ENCODE measurements around the gene PER3. TPM values are rescaled to one million over a fixed set of nuclear protein-coding genes. Genes with fewer than 3 reads are reported as not detected.

Gene PER3
- total and polyA plus RNA-seq, 2 of the 13 experiments (the other 11 are each of a cell fraction or from before 2014, with no cell fraction given) = 3.0 to 6.0 TPM

- no peak overlapping the region for H3K27ac ChIP-seq (ENCODE audit: extremely low read length, insufficient read depth, low read length)
- no peaks in the 10 kb centered on the region for H3K4me1 ChIP-seq (ENCODE audit: insufficient read depth, low read length)
- no peak overlapping the region for H3K4me2 ChIP-seq (ENCODE audit: low read depth, low read length)
- TF ChIP-seq ZNF160 (CRISPR knock-in tag; IDR thresholded peaks at IDR 0.05) (no peak), ZNF503 (CRISPR knock-in tag; IDR thresholded peaks at IDR 0.05) (no peak), ZNF777 (CRISPR knock-in tag; IDR thresholded peaks at IDR 0.05) (no peak)
- H3K27me3 ChIP-seq (ENCODE audit: control insufficient read depth in 1 of 2, insufficient read depth in 2 of 2, low read length in 2 of 2) = peaks cover 0 to 26% of the 10 kb centered on the region in 2 experiments; a peak in 2 of 5 replicates
- in situ Hi-C loops (cut with HindIII; ENCODE audit: extremely low pct_ligation_motif_present, low pct_unique_long_range_greater_than_20kb) = loop anchor here (25.0 kb wide), 1 partner anchor 206 kb away; no protein-coding TSS in a partner anchor
- CTCF ChIA-PET (ENCODE audit: low intra/inter-chr PET ratio, low total read pairs) = no interaction called here
- no TSS peak for BruUV-seq (replicated peaks)
- WGBS (ENCODE audit: low lambda C conversion rate) = 42% methylated on average over 6 of the region's 10 CpGs
- H3K9me3 ChIP-seq (ENCODE audit: low read length) = no peaks in the 10 kb centered on the region
- H2AFZ ChIP-seq (ENCODE audit: low read length) = no peak overlapping the region
- H3K36me3 ChIP-seq (replicated peaks in 1 of 2; ENCODE audit: control insufficient read depth in 1 of 2, insufficient read depth in 2 of 2, low read length in 2 of 2) = no peaks in the 10 kb centered on the region
- ATAC-seq = no peak
- no peak for DNase-seq (ENCODE audit: low spot score)
- no peak overlapping the region for H3K9ac ChIP-seq (ENCODE audit: insufficient read depth, low read depth, low read length)
- no peak overlapping the region for H3K4me3 ChIP-seq (replicated peaks in 1 of 3; ENCODE audit: insufficient read depth in 1 of 3, low read depth in 2 of 3, low read length in 3 of 3)
- no peak for FAIRE-seq
- no peaks in the 10 kb centered on the region for H4K20me1 ChIP-seq (ENCODE audit: insufficient read depth, low read length)
- intact Hi-C loops (cut with micrococcal nuclease; ENCODE audit: unreplicated experiment) = no loop called here
- no peaks in the 10 kb centered on the region for H3K79me2 ChIP-seq (ENCODE audit: insufficient read depth, low read length)
- POLR2A ChIA-PET = no interaction called here
Observed at GRCh38 chr1:7868070-7868780, 84.1 kb downstream of the PER3 start.

GRCh38 chr1:7869136-7869920 is 85.2 kb downstream of the PER3 start:
- Histone ChIP-seq H3K9ac (ENCODE audit: insufficient read depth, low read depth, low read length) (no peak overlapping the region), H4K20me1 (ENCODE audit: insufficient read depth, low read length) (no peaks in the 10 kb centered on the region), H3K9me3 (ENCODE audit: low read length) (no peaks in the 10 kb centered on the region), H3K79me2 (ENCODE audit: insufficient read depth, low read length) (no peaks in the 10 kb centered on the region), H3K36me3 (replicated peaks in 1 of 2; ENCODE audit: control insufficient read depth in 1 of 2, insufficient read depth in 2 of 2, low read length in 2 of 2) (no peaks in the 10 kb centered on the region), H3K27ac (ENCODE audit: extremely low read length, insufficient read depth, low read length) (no peak overlapping the region), H3K27me3 (ENCODE audit: control insufficient read depth in 1 of 2, insufficient read depth in 2 of 2, low read length in 2 of 2) (peaks cover 0 to 23% of the 10 kb centered on the region in 2 experiments; a peak in 3 of 5 replicates), H3K4me1 (ENCODE audit: insufficient read depth, low read length) (no peaks in the 10 kb centered on the region), H2AFZ (ENCODE audit: low read length) (no peak overlapping the region), H3K4me3 (replicated peaks in 1 of 3; ENCODE audit: insufficient read depth in 1 of 3, low read depth in 2 of 3, low read length in 3 of 3) (no peak overlapping the region), H3K4me2 (ENCODE audit: low read depth, low read length) (no peak overlapping the region)
- ChIA-PET CTCF (ENCODE audit: low intra/inter-chr PET ratio, low total read pairs) (no interaction called here), POLR2A (no interaction called here)
- intact Hi-C loops (cut with micrococcal nuclease; ENCODE audit: unreplicated experiment) = no loop called here
- WGBS (ENCODE audit: low lambda C conversion rate) = 50% methylated on average over 16 of the region's 16 CpGs
- FAIRE-seq (no peak), ATAC-seq (no peak), DNase-seq (ENCODE audit: low spot score) (no peak)
- in situ Hi-C loops (cut with HindIII; ENCODE audit: extremely low pct_ligation_motif_present, low pct_unique_long_range_greater_than_20kb) = loop anchor here (25.0 kb wide), 1 partner anchor 207 kb away; no protein-coding TSS in a partner anchor
- BruUV-seq (replicated peaks) = no TSS peak
- TF ChIP-seq ZNF557 (CRISPR knock-in tag; IDR thresholded peaks at IDR 0.05) (no peak), ZBTB2 (CRISPR knock-in tag; IDR thresholded peaks at IDR 0.05; ENCODE audit: low read depth) (no peak), SRSF1 (optimal IDR thresholded peaks at IDR 0.05; ENCODE audit: low read depth, low read length) (no peak), MNT (IDR thresholded peaks at IDR 0.05) (peak; percentile 33; the same call in 1 of the 2 replicates), FOXO4 (CRISPR knock-in tag; conservative IDR thresholded peaks at IDR 0.05) (no peak)
